Measurements from ENCODE around the gene ANKRD45. TPM values are rescaled to one million over a fixed set of nuclear protein-coding genes. Genes with fewer than 3 reads are reported as not detected.
"Not testable (repeated sequence)": the region's sequence is repeated elsewhere in the genome, so short reads cannot be mapped to it uniquely, and the experiment has no call there.

Gene ANKRD45
- total RNA-seq, 1 experiment from 2014 or later = 0.73 TPM

DNA sequence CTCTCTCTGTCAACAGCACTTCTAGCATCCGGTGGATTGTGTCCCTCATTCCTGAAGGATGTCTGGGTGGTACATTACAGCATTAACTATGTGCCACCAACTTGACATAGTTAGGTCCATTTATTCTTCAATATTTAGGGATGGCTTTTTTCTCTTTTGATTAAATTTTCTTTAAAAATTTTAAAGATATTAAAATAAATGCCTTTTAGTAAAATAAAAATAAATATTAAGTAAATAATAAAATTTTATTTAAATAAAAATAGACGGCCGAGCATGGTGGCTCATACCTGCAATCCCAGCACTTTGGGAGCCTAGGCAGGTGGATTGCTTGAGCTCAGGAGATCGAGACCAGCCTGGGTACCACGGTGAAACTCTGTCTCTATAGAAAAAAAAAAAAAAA lies 35.5 kb upstream of the ANKRD45 start:
- intact Hi-C loops (cut with micrococcal nuclease; ENCODE audit: unreplicated experiment) = no loop called here
- H3K4me1 ChIP-seq (ENCODE audit: insufficient read depth, low read length, poor library complexity, severe bottlenecking) = no peaks in the 10 kb centered on the region
- H3K4me3 ChIP-seq (ENCODE audit: low read depth, low read length, poor library complexity, severe bottlenecking) = no peak overlapping the region
- H3K9me3 ChIP-seq (ENCODE audit: low read depth, low read length, poor library complexity, severe bottlenecking) = no peaks in the 10 kb centered on the region
- ChIA-PET POLR2A (ENCODE audit: low non-redundant PET) (no interaction called here), CTCF (no interaction called here)
- no peak for TF ChIP-seq EZH2 (IDR thresholded peaks at IDR 0.05; ENCODE audit: borderline replicate concordance, low read depth, low read length, poor library complexity, severe bottlenecking)
- TF ChIP-seq, protein P1, sequence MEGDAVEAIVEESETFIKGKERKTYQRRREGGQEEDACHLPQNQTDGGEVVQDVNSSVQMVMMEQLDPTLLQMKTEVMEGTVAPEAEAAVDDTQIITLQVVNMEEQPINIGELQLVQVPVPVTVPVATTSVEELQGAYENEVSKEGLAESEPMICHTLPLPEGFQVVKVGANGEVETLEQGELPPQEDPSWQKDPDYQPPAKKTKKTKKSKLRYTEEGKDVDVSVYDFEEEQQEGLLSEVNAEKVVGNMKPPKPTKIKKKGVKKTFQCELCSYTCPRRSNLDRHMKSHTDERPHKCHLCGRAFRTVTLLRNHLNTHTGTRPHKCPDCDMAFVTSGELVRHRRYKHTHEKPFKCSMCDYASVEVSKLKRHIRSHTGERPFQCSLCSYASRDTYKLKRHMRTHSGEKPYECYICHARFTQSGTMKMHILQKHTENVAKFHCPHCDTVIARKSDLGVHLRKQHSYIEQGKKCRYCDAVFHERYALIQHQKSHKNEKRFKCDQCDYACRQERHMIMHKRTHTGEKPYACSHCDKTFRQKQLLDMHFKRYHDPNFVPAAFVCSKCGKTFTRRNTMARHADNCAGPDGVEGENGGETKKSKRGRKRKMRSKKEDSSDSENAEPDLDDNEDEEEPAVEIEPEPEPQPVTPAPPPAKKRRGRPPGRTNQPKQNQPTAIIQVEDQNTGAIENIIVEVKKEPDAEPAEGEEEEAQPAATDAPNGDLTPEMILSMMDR (conservative IDR thresholded peaks at IDR 0.05; ENCODE audit: low read depth, low read length) = no peak
- no peaks in the 10 kb centered on the region for H3K36me3 ChIP-seq (ENCODE audit: insufficient read depth, low read length, poor library complexity, severe bottlenecking)
- no TSS peak for BruUV-seq (replicated peaks)
- no peak for DNase-seq (ENCODE audit: low spot score)
- H3K27me3 ChIP-seq (replicated peaks; ENCODE audit: insufficient read depth, low read depth, low read length, poor library complexity) = no peaks in the 10 kb centered on the region
- H3K27ac ChIP-seq (ENCODE audit: low read depth, low read length, poor library complexity, severe bottlenecking) = no peak overlapping the region

DNA sequence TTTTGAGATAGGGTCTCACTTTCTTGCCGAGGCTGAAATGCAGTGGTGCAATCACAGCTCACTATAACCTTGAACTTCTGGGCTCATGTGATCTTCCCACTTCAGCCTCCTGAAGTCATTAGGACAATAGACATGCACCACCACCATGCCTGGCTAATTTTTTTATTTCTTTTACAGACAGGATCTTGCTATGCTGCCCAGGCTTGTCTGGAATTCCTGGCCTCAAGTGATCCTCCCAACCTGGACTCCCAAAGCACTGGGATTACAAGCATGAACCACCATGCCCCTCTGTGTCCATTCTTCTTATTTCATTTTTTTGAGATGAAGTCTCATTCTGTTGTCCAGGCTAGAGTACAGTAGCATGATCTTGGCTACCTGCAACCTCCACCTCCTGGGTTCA lies 33.1 kb upstream of the ANKRD45 start:
- CTCF ChIA-PET = no interaction called here
- TF ChIP-seq, protein P1 (conservative IDR thresholded peaks at IDR 0.05; ENCODE audit: low read depth, low read length) = no peak
- no peak for TF ChIP-seq EZH2 (IDR thresholded peaks at IDR 0.05; ENCODE audit: borderline replicate concordance, low read depth, low read length, poor library complexity, severe bottlenecking)
- Histone ChIP-seq H3K9me3 (ENCODE audit: low read depth, low read length, poor library complexity, severe bottlenecking) (no peaks in the 10 kb centered on the region), H3K27me3 (replicated peaks; ENCODE audit: insufficient read depth, low read depth, low read length, poor library complexity) (no peaks in the 10 kb centered on the region), H3K36me3 (ENCODE audit: insufficient read depth, low read length, poor library complexity, severe bottlenecking) (no peaks in the 10 kb centered on the region), H3K4me3 (ENCODE audit: low read depth, low read length, poor library complexity, severe bottlenecking) (no peak overlapping the region), H3K4me1 (ENCODE audit: insufficient read depth, low read length, poor library complexity, severe bottlenecking) (no peaks in the 10 kb centered on the region), H3K27ac (ENCODE audit: low read depth, low read length, poor library complexity, severe bottlenecking) (no peak overlapping the region)
- POLR2A ChIA-PET (ENCODE audit: low non-redundant PET) = no interaction called here
- no TSS peak for BruUV-seq (replicated peaks)
- intact Hi-C loops (cut with micrococcal nuclease; ENCODE audit: unreplicated experiment) = no loop called here
- DNase-seq (ENCODE audit: low spot score) = no peak

- H3K9me3 ChIP-seq (ENCODE audit: low read depth, low read length, poor library complexity, severe bottlenecking); DNase-seq (ENCODE audit: low spot score); intact Hi-C loops (cut with micrococcal nuclease; ENCODE audit: unreplicated experiment); H3K27me3 ChIP-seq (replicated peaks; ENCODE audit: insufficient read depth, low read depth, low read length, poor library complexity); H3K36me3 ChIP-seq (ENCODE audit: insufficient read depth, low read length, poor library complexity, severe bottlenecking); H3K4me1 ChIP-seq (ENCODE audit: insufficient read depth, low read length, poor library complexity, severe bottlenecking); BruUV-seq (replicated peaks); CTCF ChIA-PET; POLR2A ChIA-PET (ENCODE audit: low non-redundant PET); H3K27ac ChIP-seq (ENCODE audit: low read depth, low read length, poor library complexity, severe bottlenecking); H3K4me3 ChIP-seq (ENCODE audit: low read depth, low read length, poor library complexity, severe bottlenecking): not testable (repeated sequence)
These were observed 31.6 kb upstream of the ANKRD45 start for GRCh38 chr1:173701299-173701698.

DNA sequence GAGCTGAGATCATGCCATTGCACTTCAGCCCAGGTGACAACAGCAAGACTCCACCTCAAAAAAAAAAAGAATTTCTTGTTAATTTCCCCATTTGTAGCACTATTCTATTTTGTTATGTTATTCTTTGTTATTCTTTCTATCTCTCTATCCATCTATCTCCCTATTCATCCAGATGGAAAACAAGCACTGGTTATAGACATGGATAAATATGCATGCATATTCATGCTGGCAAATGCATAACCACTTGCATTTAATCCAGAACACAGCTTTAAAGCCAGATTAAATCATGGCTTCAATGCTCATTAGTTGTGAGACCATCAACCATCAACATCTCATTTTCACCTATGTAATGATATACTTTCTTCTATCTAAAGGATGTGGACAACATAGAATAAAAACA lies 23.6 kb upstream of the ANKRD45 start:
- H3K27ac ChIP-seq (ENCODE audit: low read depth, low read length, poor library complexity, severe bottlenecking) = no peak overlapping the region
- H3K4me1 ChIP-seq (ENCODE audit: insufficient read depth, low read length, poor library complexity, severe bottlenecking) = no peaks in the 10 kb centered on the region
- no peak for DNase-seq (ENCODE audit: low spot score)
- TF ChIP-seq EZH2 (IDR thresholded peaks at IDR 0.05; ENCODE audit: borderline replicate concordance, low read depth, low read length, poor library complexity, severe bottlenecking) = no peak
- TF ChIP-seq, protein P1 (conservative IDR thresholded peaks at IDR 0.05; ENCODE audit: low read depth, low read length) = no peak
- no peaks in the 10 kb centered on the region for H3K36me3 ChIP-seq (ENCODE audit: insufficient read depth, low read length, poor library complexity, severe bottlenecking)
- no TSS peak for BruUV-seq (replicated peaks)
- intact Hi-C loops (cut with micrococcal nuclease; ENCODE audit: unreplicated experiment) = no loop called here
- no peaks in the 10 kb centered on the region for H3K9me3 ChIP-seq (ENCODE audit: low read depth, low read length, poor library complexity, severe bottlenecking)
- no peaks in the 10 kb centered on the region for H3K27me3 ChIP-seq (replicated peaks; ENCODE audit: insufficient read depth, low read depth, low read length, poor library complexity)
- ChIA-PET POLR2A (ENCODE audit: low non-redundant PET) (no interaction called here), CTCF (no interaction called here)
- no peak overlapping the region for H3K4me3 ChIP-seq (ENCODE audit: low read depth, low read length, poor library complexity, severe bottlenecking)

Measured in A673 (cell line).